ENCODE data around the gene SHC2.
"Not testable (repeated sequence)": the region's sequence is repeated elsewhere in the genome, so short reads cannot be mapped to it uniquely, and the experiment has no call there.

The SHC2 gene

DNA sequence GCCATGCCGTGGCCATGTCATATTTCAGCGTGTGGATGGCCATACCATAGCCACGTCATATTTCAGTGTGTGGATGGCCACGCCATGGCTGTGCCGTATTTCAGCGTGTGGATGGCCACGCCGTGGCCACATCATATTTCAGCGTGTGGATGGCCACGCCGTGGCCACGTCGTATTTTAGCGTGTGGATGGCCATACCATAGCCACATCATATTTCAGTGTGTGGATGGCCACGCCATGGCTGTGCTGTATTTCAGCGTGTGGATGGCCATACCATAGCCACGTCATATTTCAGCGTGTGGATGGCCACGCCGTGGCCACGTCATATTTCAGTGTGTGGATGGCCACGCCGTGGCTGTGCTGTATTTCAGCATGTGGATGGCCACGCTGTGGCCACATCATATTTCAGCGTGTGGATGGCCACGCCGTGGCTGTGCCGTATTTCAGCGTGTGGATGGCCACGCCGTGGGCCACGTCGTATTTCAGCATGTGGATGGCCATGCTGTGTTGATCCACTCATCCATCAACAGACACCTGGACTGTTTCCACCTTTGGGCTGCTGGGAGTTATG is 9.8 kb downstream of the SHC2 start:
- not testable (repeated sequence) for H3K27me3 Mint-ChIP-seq; H3K9me3 Mint-ChIP-seq; H3K36me3 Mint-ChIP-seq (ENCODE audit: low read depth); H3K4me3 Mint-ChIP-seq; H3K27ac Mint-ChIP-seq; H3K4me1 Mint-ChIP-seq (ENCODE audit: low read depth)

DNA sequence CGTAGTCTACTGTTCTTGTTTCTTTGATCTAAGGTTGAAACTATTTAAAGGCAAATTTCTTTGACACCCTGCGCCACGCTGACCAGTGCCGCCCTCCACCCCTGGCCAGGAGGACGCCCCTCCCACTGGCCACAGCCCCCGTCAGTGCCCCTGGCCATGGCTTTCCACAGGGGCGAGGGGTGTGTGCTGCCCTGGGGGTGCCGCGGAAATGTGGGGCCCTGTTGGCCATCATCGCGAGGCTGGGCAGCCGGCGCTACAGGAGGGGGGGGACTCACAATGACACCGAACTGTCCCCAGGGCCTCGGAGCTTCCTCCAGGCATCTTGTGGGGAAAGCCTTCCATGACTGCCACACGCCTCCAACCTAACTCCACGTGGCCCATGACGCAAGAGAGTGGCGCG is 10.9 kb downstream of the SHC2 start:
- H3K4me3 Mint-ChIP-seq = no peak overlapping the region
- no peak overlapping the region for H3K27ac Mint-ChIP-seq
- H3K4me1 Mint-ChIP-seq (ENCODE audit: low read depth) = no peaks in the 10 kb centered on the region
- H3K36me3 Mint-ChIP-seq (ENCODE audit: low read depth) = no peaks in the 10 kb centered on the region
- no peaks in the 10 kb centered on the region for H3K9me3 Mint-ChIP-seq
- no peaks in the 10 kb centered on the region for H3K27me3 Mint-ChIP-seq

DNA sequence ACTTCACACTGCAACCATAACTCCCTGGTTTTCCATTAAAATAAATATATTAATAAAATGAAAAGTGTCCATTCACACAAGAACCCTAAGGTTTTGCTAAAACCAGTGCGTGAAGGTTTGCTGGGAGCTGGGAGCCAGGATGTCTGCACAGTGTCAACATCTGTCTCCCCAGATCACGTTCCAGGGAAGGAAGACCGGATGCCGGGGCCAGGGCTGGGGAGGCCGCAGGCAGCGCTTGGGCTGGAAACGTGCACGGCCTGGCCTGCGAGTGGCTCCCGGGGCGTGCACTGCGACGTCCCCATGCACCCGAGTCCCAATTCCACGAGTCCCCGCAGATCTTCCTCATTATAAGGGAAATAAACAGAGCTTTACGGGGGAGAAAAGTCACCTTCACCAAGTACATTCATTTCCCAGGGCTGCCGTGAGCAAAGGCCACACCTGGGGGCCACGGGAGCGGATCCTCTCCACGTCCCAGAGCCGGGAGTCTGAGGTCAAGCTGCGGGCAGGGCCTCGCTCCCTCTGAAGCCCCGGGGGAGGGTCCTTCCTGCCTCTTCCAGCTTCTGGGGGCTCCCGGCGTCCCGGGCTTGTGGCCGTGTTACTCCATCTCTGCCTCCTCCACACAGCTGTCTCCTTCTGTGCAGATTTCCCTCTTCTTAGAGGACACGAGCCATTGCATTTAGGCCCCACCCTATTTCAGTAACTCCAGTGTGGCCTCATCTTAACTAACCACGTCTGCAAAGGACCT is 12.8 kb downstream of the SHC2 start:
- no peaks in the 10 kb centered on the region for H3K36me3 Mint-ChIP-seq (ENCODE audit: low read depth)
- no peak overlapping the region for H3K4me3 Mint-ChIP-seq
- no peaks in the 10 kb centered on the region for H3K9me3 Mint-ChIP-seq
- no peak overlapping the region for H3K27ac Mint-ChIP-seq
- no peaks in the 10 kb centered on the region for H3K27me3 Mint-ChIP-seq
- H3K4me1 Mint-ChIP-seq (ENCODE audit: low read depth) = no peaks in the 10 kb centered on the region

DNA sequence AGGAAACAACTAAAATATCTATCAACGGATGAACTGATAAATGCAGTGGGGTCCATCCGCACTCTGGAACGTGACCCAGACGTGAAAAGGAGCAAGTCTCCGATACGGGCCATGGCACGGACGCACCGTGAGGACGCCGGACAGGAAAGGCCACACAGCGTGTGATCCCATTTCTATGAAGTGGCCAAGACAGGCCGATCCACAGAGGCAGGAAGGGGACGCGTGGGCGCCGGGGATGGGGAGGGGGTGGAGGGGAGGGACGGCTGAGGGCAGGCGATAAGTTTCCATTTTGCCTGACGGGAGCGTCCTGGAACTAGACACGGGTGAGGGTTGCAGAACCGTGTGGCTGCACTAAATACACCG is 13.8 kb downstream of the SHC2 start:
- H3K27me3 Mint-ChIP-seq = peaks cover under 1% of the 10 kb centered on the region
- H3K4me1 Mint-ChIP-seq (ENCODE audit: low read depth) = no peaks in the 10 kb centered on the region
- H3K27ac Mint-ChIP-seq = no peak overlapping the region
- no peaks in the 10 kb centered on the region for H3K36me3 Mint-ChIP-seq (ENCODE audit: low read depth)
- peaks cover 2% of the 10 kb centered on the region for H3K9me3 Mint-ChIP-seq
- H3K4me3 Mint-ChIP-seq = no peak overlapping the region

DNA sequence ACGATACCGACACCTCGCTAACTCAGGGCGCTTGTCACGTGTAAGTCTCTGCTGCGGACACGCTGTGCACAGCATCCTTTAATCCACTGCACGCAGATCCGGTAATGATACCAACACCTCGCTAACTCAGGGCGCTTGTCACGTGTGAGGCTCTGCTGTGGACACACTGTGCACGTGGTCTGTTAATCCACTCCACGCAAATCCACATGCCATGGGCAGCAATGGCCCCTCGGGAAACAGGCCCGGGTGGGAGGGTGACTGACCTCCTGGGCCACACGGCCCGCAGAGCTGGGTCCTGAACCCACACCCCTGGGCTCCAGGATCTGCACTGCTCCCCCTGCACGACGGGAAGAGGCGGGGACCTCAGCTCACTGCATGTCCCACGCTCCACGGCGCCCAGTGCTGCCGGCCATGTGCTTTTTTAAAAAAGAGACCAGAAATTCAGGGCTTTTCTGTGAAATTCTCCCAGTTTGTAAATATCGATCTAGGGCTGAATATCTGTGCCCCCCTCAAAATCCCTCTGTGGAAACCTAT is 16.1 kb downstream of the SHC2 start:
- Mint-ChIP-seq H3K4me3 (no peak overlapping the region), H3K27me3 (peaks cover 12% of the 10 kb centered on the region), H3K27ac (no peak overlapping the region), H3K9me3 (peaks cover 6% of the 10 kb centered on the region), H3K36me3 (ENCODE audit: low read depth) (no peaks in the 10 kb centered on the region), H3K4me1 (ENCODE audit: low read depth) (peaks cover 4% of the 10 kb centered on the region)

DNA sequence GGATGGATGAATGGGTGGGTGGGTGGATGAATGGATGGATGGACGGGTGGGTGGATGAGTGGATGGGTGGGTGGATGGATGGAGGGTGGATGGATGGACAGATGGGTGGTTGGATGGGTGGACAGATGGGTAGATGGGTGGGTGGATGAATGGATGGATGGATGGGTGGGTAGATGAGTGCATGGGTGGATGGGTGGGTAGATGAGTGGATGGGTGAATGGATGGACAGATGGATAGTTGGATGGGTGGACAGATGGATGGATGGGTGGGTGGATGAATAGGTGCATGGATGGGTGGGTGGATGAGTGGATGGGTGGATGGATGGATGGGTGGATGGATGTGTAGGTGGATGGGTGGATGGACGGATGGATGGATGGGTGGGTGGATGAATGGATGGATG is 17.8 kb downstream of the SHC2 start:
- Mint-ChIP-seq H3K27me3 (peaks cover 12% of the 10 kb centered on the region), H3K9me3 (peaks cover 6% of the 10 kb centered on the region), H3K4me1 (ENCODE audit: low read depth) (peaks cover 4% of the 10 kb centered on the region), H3K27ac (no peak overlapping the region), H3K36me3 (ENCODE audit: low read depth) (no peaks in the 10 kb centered on the region), H3K4me3 (no peak overlapping the region)

DNA sequence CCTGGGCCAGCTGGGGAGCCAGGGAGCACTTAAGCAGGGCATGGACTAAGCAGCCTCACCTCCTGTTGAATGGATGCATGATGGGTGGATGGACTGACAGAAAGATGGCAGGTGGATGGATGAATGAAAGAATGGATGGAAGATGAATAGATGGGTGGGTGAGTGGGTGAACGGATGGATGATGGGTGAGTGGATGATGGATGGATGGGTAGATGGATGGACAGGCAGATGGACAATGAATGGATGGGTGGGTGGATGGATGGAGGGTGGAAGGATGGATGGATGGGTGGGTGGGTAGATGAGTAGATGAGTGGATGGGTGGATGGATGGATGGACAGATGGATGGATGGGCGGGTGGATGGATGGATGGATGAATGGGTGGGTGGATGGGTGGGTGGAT is 18.7 kb downstream of the SHC2 start:
- peaks cover 4% of the 10 kb centered on the region for H3K4me1 Mint-ChIP-seq (ENCODE audit: low read depth)
- peaks cover 15% of the 10 kb centered on the region for H3K27me3 Mint-ChIP-seq
- H3K4me3 Mint-ChIP-seq = no peak overlapping the region
- no peak overlapping the region for H3K27ac Mint-ChIP-seq
- peaks cover 6% of the 10 kb centered on the region for H3K9me3 Mint-ChIP-seq
- H3K36me3 Mint-ChIP-seq (ENCODE audit: low read depth) = no peaks in the 10 kb centered on the region

DNA sequence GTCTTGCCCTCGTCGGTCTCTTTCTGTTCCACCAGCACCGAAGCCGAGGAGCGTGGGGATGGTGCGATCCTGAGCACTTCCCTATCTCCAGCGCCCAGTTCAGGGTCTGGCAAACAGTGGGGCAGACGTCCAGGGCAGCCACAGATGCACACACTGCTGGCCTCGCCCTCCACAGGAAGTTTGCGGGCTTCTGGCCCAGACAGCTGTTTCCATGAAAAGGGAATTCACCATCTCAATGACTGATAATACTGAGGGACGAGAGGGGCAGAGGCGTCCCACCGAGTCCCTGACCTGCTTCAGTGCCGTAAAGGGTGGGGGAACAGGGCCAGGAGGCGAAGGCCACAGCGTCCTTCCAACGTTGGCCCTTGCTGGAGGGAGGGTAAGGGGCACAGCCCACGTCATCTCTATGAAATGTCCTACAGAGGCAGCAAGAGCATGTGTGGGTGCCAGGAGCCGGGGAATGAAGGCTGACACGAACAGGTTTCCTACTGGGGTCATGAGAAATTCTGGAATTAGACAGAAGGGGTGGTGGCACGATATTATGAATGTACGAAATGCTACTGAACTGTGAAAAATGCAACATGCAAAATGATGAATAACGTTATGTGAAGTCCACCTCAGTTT is 19.5 kb downstream of the SHC2 start:
- H3K27me3 Mint-ChIP-seq = peaks cover 16% of the 10 kb centered on the region
- no peaks in the 10 kb centered on the region for H3K36me3 Mint-ChIP-seq (ENCODE audit: low read depth)
- no peak overlapping the region for H3K4me3 Mint-ChIP-seq
- peaks cover 4% of the 10 kb centered on the region for H3K4me1 Mint-ChIP-seq (ENCODE audit: low read depth)
- H3K9me3 Mint-ChIP-seq = peaks cover 6% of the 10 kb centered on the region
- no peak overlapping the region for H3K27ac Mint-ChIP-seq

DNA sequence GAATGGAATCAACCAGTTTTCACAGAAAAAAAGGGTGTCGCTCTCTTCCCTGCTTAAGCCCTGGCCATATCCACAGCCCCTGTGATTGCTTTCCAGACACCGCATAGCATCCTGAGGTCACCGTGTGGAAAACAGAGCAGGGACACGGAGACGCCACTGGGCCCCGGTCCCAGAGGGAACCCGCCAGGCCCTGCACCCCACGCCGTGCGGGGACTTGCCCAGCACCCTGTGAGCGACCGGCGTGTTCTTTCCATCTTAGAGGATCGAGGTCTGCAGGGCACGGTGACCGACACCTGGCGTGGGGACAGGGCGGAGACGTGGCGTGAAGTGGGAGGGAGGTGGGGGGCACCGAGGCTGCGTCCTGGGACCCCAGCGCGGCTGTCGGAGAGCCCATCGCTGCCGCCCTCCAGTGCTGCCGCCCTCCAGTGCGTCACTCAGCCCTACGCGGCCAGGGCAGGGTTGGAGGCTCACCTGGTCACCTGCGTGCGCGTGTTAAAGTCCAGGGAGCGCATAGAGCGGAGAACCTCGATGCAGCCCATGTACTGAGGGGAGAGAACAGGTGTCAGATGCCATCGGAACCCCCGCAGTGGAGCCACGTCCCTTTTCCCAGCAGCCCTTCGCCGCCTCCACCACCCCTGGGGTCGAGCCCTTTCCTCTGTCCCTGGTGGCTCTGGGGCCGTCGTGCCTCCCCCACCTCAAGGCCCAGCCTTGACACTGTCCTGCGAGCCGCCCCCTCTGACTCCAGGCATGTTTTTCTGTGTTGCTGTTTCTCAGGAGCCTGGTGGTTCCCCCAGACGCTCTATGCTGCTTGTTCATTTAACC is 20.2 kb downstream of the SHC2 start:
- H3K36me3 Mint-ChIP-seq (ENCODE audit: low read depth) = no peaks in the 10 kb centered on the region

DNA sequence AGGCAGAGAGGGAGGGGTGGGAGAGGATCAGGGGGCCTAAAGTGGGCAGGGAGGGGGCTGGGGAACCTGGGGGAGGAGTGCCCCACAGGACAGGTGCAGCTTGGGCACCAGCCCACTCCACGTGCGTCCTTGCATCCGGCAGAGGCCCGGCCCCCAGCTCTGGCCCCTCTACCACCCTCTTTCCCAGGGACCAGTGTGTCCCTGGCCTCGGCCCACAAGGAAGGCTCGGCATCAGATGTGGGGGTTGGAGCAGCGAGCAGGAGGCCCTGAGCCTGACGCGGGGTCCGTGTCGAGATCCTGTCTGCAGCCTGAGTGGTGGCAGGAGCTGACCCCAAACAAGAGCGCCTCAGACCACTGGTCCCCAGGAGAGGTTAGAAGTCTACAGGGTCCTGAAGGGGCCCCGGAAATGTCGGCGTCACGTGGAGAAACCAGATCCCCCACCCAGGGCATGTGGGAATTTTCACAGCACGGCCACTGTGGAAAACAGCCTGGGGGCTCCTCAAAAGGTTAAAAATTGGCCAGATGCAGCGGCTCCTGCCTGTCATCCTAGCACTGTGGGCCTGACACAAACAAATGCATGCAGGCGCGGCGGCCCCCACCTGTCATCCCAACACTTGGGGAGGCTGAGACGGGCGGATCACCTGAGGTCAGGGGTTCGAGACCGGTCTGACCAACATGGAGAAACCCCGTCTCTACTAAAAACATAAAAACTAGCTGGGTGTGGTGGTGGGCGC is 21.5 kb downstream of the SHC2 start:
- H3K4me3 Mint-ChIP-seq = no peak overlapping the region
- no peak overlapping the region for H3K27ac Mint-ChIP-seq
- peaks cover 20% of the 10 kb centered on the region for H3K27me3 Mint-ChIP-seq
- H3K4me1 Mint-ChIP-seq (ENCODE audit: low read depth) = peaks cover 4% of the 10 kb centered on the region
- H3K9me3 Mint-ChIP-seq = peaks cover 6% of the 10 kb centered on the region
- H3K36me3 Mint-ChIP-seq (ENCODE audit: low read depth) = no peaks in the 10 kb centered on the region

More for the DNA sequence above, 20.2 kb downstream of the SHC2 start:
- Mint-ChIP-seq H3K9me3 (peaks cover 6% of the 10 kb centered on the region), H3K4me3 (no peak overlapping the region), H3K27ac (no peak overlapping the region), H3K4me1 (ENCODE audit: low read depth) (peaks cover 4% of the 10 kb centered on the region), H3K27me3 (peaks cover 18% of the 10 kb centered on the region)

DNA sequence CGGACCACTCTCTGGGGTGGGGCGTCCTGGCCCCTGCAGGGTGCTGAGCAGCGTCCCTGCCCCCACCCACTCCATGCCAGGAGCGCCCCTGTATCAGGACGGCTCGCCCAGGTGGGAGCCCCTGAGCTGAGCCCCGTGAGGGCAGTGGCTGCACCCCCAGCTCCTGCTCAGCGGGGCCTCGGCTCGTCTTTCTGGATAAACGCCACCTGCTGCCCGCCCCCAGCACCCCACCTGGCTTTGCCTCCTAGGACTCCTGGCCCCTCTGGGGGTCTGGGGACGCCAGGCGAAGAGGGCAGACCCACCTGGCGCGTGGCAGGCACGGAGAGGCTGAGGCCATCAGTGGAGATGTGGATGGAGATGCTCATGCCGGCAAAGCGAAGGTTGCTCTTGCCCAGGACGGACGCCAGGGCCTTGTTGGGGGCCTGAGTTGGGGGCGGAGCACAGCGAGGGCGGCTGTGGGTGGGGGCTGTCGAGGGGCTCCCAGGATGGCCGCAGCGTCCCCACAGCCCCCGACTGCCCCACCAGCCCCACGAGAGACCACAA is 22.3 kb downstream of the SHC2 start:
- Mint-ChIP-seq H3K9me3 (peaks cover 6% of the 10 kb centered on the region), H3K36me3 (ENCODE audit: low read depth) (no peaks in the 10 kb centered on the region), H3K27me3 (peaks cover 20% of the 10 kb centered on the region), H3K27ac (no peak overlapping the region), H3K4me1 (ENCODE audit: low read depth) (peaks cover 4% of the 10 kb centered on the region), H3K4me3 (no peak overlapping the region)

DNA sequence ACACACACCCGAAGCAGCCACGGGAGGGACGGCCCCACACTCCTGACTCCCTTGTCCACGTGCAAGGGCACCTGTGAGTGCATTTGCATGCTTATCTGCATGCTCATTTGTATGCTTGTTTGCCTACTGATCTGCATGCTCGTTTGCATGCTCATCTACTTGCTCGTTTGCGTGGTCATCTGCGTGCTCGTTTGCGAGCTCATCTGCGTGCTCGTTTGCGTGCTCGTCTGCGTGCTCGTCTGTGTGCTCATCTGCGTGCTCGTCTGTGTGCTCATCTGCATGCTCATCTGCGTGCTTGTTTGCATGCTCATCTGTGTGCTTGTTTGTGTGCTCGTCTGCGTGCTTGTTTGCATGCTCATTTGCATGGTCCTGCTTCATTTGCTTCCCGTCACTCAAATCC is 23.8 kb downstream of the SHC2 start:
- Mint-ChIP-seq H3K4me3 (no peak overlapping the region), H3K4me1 (ENCODE audit: low read depth) (peaks cover 4% of the 10 kb centered on the region)

DNA sequence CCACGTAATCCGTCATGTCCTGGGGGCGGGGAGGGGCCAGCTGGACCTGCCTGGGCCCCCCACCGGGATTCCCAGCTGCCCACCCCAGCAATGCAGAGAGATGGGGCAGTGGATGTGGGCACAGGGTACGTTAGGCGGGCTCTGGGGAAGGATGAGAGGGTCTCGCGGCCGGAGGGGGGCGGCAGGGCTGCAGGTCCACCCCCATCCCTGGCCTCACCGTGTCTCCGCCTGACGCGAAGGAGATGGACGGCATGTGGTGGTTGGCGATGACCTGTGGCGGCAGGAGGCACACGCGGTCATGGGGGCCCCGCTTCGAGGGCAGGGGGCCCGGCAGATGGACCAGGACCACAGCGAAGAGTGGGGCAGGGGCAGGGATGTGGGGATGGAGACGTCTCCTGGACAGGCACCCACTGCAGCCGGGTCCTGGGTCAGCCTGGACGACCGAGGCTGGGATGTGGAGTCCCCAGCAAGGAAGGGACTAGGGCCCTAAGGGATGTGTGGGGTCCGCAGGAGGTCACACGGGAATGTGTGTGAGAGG is 24.4 kb downstream of the SHC2 start:
- Mint-ChIP-seq H3K36me3 (ENCODE audit: low read depth) (no peaks in the 10 kb centered on the region), H3K27ac (no peak overlapping the region), H3K9me3 (no peaks in the 10 kb centered on the region), H3K4me3 (no peak overlapping the region), H3K27me3 (peaks cover 14% of the 10 kb centered on the region), H3K4me1 (ENCODE audit: low read depth) (peaks cover 2% of the 10 kb centered on the region)

More for the DNA sequence above, 23.8 kb downstream of the SHC2 start:
- Mint-ChIP-seq H3K27ac (no peak overlapping the region), H3K27me3 (peaks cover 19% of the 10 kb centered on the region), H3K9me3 (peaks cover 4% of the 10 kb centered on the region), H3K36me3 (ENCODE audit: low read depth) (no peaks in the 10 kb centered on the region)

All from stimulated activated naive CD8-positive, alpha-beta T cell treated with anti-CD3 and anti-CD28 coated beads, Interleukin-15, Interleukin-2, amounts not matched to agents 100 ng/mL and 50 ng/mL, for 24 hours (primary cell).